Kidney (tissue), 14 donors: Measurements from ENCODE around the gene KMT2C. TPM values are rescaled to one million over a fixed set of nuclear protein-coding genes. Genes with fewer than 3 reads are reported as not detected.
"Not testable (repeated sequence)": the region's sequence is repeated elsewhere in the genome, so short reads cannot be mapped to it uniquely, and the experiment has no call there.

Experiments
- DNase-seq, 5 donors: peaks; one replicate each; pipeline ENCODE4 v3.0.0-alpha.2; 2013 to 2020
- FAIRE-seq: peaks from 2 replicates; lab custom pipeline; 2012; peaks lifted over from hg19 to GRCh38; lab: Jason Lieb, UNC
- H3K27ac ChIP-seq, 2 donors: one replicate each; pipeline ENCODE4 v1.7.0; 2013; ENCODE audit warnings: low read depth in 2 of 2, low read length in 2 of 2, inconsistent platforms in 1 of 2
- H3K27me3 ChIP-seq: one replicate; pipeline ENCODE4 v1.7.1; 2013; ENCODE audit warnings: low read length, inconsistent platforms; ENCODE audit not compliant: control insufficient read depth, insufficient read depth
- H3K36me3 ChIP-seq, 3 donors: one replicate each; pipeline versions ENCODE4 v1.7.0 to v1.7.1; 2013; ENCODE audit warnings: low read length in 3 of 3, control low read depth in 1 of 3, inconsistent platforms in 1 of 3; ENCODE audit not compliant: insufficient read depth in 3 of 3, control insufficient read depth in 2 of 3
- H3K4me1 ChIP-seq, 3 donors: one replicate each; pipeline versions ENCODE4 v1.7.0 to v1.7.1; 2013; ENCODE audit warnings: low read length in 3 of 3, inconsistent platforms in 1 of 3, low read depth in 1 of 3; ENCODE audit not compliant: control insufficient read depth in 2 of 3, insufficient read depth in 2 of 3
- H3K4me3 ChIP-seq, 3 donors: one replicate each; pipeline versions ENCODE4 v1.7.0 to v1.8.1; 2013; ENCODE audit warnings: low read length in 3 of 3, control low read depth in 1 of 3, inconsistent platforms in 1 of 3
- H3K9ac ChIP-seq, 3 donors: one replicate each; pipeline versions ENCODE4 v1.7.0 to v1.7.1; 2013; ENCODE audit warnings: low read length in 3 of 3, control low read depth in 1 of 3, inconsistent platforms in 1 of 3
- H3K9me3 ChIP-seq, 3 donors: one replicate each; pipeline versions ENCODE4 v1.7.0 to v1.7.1; 2013; ENCODE audit warnings: low read length in 3 of 3, control low read depth in 1 of 3, inconsistent platforms in 1 of 3; ENCODE audit not compliant: control insufficient read depth in 2 of 3, insufficient read depth in 1 of 3
- CTCF ChIP-seq: IDR thresholded peaks from 3 replicates; pipeline ENCODE4 v1.5.1; 2012; ENCODE audit warnings: mild to moderate bottlenecking, moderate library complexity, borderline replicate concordance; ENCODE audit not compliant: insufficient read depth; ENCODE audit errors: extremely low read depth
- intact Hi-C: fragments of 100-400 bp; cut with DNase I; formaldehyde crosslinking; loops from one replicate; pipeline ENCODE4 v1.11.1; 2022
- polyA plus RNA-seq: library from polyadenylated mRNA; stranded (reverse); fragments of 350-450 nt; fragmentation: Illumina TruSeq; extraction: RNeasy Lipid Tissue Mini Kit (QIAGEN cat#74804); gene quantifications from one replicate; pipeline ENCODE4 v1.2.3, GENCODE V29; 2014; ENCODE audit warnings: low read depth, low replicate concordance; ENCODE audit not compliant: insufficient read depth
- total RNA-seq: library from RNA; stranded (reverse); fragmentation: NEBNext Ultra II Directional; extraction: Animal tissue kit (Norgen Biotek cat#: 25700); gene quantifications from one replicate; pipeline ENCODE4 v1.2.1, GENCODE V29; 2021
- donor health status: control.
- donor health status: control.
- donor health status: control.
- donor health status: control.
- donor health status: control.
- donor health status: DM: yes; HTN: yes; CAD: no.
- donor health status: Normal renal cell carcinoma (clear cell type).

The KMT2C gene
- total and polyA plus RNA-seq, 2 donors from 2014 or later = 4.8 to 102 TPM

- no peaks in the 10 kb centered on the region for H3K4me1 ChIP-seq
- no peaks in the 10 kb centered on the region for H3K27me3 ChIP-seq
- H3K9ac ChIP-seq = no peak overlapping the region
- no peaks in the 10 kb centered on the region for H3K9me3 ChIP-seq
- no peak overlapping the region for H3K27ac ChIP-seq
- no peak for TF ChIP-seq CTCF
- no peak for DNase-seq
- FAIRE-seq = no peak
- no peak overlapping the region for H3K4me3 ChIP-seq
- intact Hi-C loops = no loop called here
- no peaks in the 10 kb centered on the region for H3K36me3 ChIP-seq
Observed at GRCh38 chr7:152362128-152362926, 73.5 kb downstream of the KMT2C start.

- intact Hi-C loops = no loop called here
- TF ChIP-seq CTCF = no peak
- H3K4me3 ChIP-seq = no peak overlapping the region
- FAIRE-seq (no peak), DNase-seq (no peak)
- peaks cover 0 to 3% (median 0%) of the 10 kb centered on the region in 3 donors for H3K4me1 ChIP-seq
- H3K27me3 ChIP-seq = no peaks in the 10 kb centered on the region
- H3K9ac ChIP-seq = no peak overlapping the region
- H3K36me3 ChIP-seq = peaks cover 0 to 2% (median 0%) of the 10 kb centered on the region in 3 donors
- no peaks in the 10 kb centered on the region for H3K9me3 ChIP-seq
- H3K27ac ChIP-seq = no peak overlapping the region
Observed at GRCh38 chr7:152355474-152356057, 80.2 kb downstream of the KMT2C start.

- intact Hi-C loops = no loop called here
- Histone ChIP-seq H3K9ac (no peak overlapping the region), H3K4me1 (peaks cover 0 to 3% (median 0%) of the 10 kb centered on the region in 3 donors), H3K27me3 (no peaks in the 10 kb centered on the region), H3K36me3 (peaks cover 0 to 3% (median 2%) of the 10 kb centered on the region in 3 donors), H3K9me3 (no peaks in the 10 kb centered on the region), H3K4me3 (no peak overlapping the region), H3K27ac (no peak overlapping the region)
- no peak for FAIRE-seq
- TF ChIP-seq CTCF = no peak
- DNase-seq = no peak
Observed at GRCh38 chr7:152354061-152354460, 81.7 kb downstream of the KMT2C start.

GRCh38 chr7:152353281-152353680 lies 82.5 kb downstream of the KMT2C start:
- intact Hi-C loops, FAIRE-seq, H3K27ac ChIP-seq, H3K4me3 ChIP-seq, H3K9ac ChIP-seq, H3K9me3 ChIP-seq, DNase-seq, H3K4me1 ChIP-seq, H3K27me3 ChIP-seq, H3K36me3 ChIP-seq: not testable (repeated sequence)

GRCh38 chr7:152351747-152352146 lies 84.1 kb downstream of the KMT2C start:
- H3K27ac ChIP-seq, H3K27me3 ChIP-seq, H3K4me3 ChIP-seq, DNase-seq, FAIRE-seq, H3K4me1 ChIP-seq, intact Hi-C loops, H3K9me3 ChIP-seq, H3K9ac ChIP-seq: not testable (repeated sequence)
- peaks cover 0 to 11% (median 4%) of the 10 kb centered on the region in 3 donors for H3K36me3 ChIP-seq
